Liver (tissue), 3 donors: ENCODE results near the gene SC5D.

Source experiments
- RAD21 ChIP-seq, 2 donors: IDR thresholded peaks; 2 replicates each; pipeline ENCODE4 v1.6.1; 2016; ENCODE audit warnings: antibody characterized with exemption in 2 of 2, mild to moderate bottlenecking in 2 of 2
- RXRA ChIP-seq, 2 donors: IDR thresholded peaks; 2 replicates each; pipeline ENCODE4 v1.6.1; 2017 to 2018; ENCODE audit warnings: antibody characterized with exemption in 2 of 2, mild to moderate bottlenecking in 1 of 2
- SP1 ChIP-seq: IDR thresholded peaks from 2 replicates; pipeline ENCODE4 v1.6.1; 2018; ENCODE audit warnings: antibody characterized with exemption, mild to moderate bottlenecking
- TAF1 ChIP-seq: conservative IDR thresholded peaks from 2 replicates; pipeline ENCODE4 v1.6.1; 2016; ENCODE audit warnings: antibody characterized with exemption, mild to moderate bottlenecking
- TF ChIP-seq, protein P1 (sequence below): fragments of 150-350 bp; IDR thresholded peaks from 2 replicates; pipeline ENCODE4 v1.5.1; 2017; ENCODE audit warnings: improper control_type of control experiment, low read depth, low read length; ENCODE audit not compliant: missing input control
- TF ChIP-seq, protein P2 (sequence below): IDR thresholded peaks from 2 replicates; pipeline ENCODE4 v1.6.1; 2016; ENCODE audit warnings: antibody characterized with exemption
- donor health status: healthy.
- donor health status: healthy.

DNA sequence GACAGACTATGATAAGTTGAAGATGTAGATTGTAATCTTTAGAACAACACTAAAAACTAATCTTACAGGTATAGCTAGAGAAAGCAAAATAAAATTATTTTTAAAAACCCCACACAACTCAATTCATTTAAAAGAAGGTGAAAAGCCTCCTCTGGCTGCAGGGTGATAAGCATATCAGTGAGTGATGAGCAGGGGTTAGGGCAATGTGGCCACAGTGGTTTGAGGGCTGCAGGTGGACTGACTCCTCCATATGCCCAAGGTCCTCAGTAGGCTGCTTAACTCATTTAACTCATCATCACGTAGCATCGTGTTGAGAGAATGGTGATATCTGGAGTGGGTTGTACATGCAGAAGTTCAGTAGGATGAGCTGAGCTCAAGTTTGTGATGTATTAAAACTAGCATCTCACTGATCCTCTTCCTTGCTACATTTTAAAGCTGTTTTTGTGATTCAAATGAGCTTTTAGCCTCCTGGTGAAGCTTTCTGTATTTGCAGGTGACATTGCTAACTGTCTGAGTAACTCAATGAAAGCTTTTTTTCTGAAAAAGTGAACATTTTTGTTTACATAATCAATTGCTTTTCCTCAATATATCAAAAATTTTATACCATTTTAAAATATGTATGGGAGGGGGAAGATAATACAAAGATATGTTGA is 37.0 kb upstream of the SC5D start:
- TF ChIP-seq RAD21 (IDR thresholded peaks at IDR 0.05), result no peak
- TF ChIP-seq TAF1, result no peak
- TF ChIP-seq, protein P1, sequence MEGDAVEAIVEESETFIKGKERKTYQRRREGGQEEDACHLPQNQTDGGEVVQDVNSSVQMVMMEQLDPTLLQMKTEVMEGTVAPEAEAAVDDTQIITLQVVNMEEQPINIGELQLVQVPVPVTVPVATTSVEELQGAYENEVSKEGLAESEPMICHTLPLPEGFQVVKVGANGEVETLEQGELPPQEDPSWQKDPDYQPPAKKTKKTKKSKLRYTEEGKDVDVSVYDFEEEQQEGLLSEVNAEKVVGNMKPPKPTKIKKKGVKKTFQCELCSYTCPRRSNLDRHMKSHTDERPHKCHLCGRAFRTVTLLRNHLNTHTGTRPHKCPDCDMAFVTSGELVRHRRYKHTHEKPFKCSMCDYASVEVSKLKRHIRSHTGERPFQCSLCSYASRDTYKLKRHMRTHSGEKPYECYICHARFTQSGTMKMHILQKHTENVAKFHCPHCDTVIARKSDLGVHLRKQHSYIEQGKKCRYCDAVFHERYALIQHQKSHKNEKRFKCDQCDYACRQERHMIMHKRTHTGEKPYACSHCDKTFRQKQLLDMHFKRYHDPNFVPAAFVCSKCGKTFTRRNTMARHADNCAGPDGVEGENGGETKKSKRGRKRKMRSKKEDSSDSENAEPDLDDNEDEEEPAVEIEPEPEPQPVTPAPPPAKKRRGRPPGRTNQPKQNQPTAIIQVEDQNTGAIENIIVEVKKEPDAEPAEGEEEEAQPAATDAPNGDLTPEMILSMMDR, result no peak
- no peak for TF ChIP-seq SP1
- TF ChIP-seq, protein P2, sequence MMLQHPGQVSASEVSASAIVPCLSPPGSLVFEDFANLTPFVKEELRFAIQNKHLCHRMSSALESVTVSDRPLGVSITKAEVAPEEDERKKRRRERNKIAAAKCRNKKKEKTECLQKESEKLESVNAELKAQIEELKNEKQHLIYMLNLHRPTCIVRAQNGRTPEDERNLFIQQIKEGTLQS, result no peak
- TF ChIP-seq RXRA (IDR thresholded peaks at IDR 0.05), result no peak
